Endothelial cell of umbilical vein (primary cell): ENCODE measurements around the gene DNAH6.

ENCODE experiments used
- EZH2 ChIP-seq: IDR thresholded peaks from 2 replicates; pipeline ENCODE4 v1.6.1; 2012; ENCODE audit warnings: borderline replicate concordance, low read depth, mild to moderate bottlenecking, moderate library complexity, low read length, inconsistent platforms; ENCODE audit not compliant: severe bottlenecking
- JUN ChIP-seq: IDR thresholded peaks from 2 replicates; pipeline ENCODE4 v1.6.1; 2011; ENCODE audit warnings: borderline replicate concordance, low read depth; ENCODE audit not compliant: insufficient read length, insufficient read depth
- MYC ChIP-seq: IDR thresholded peaks from one replicate; pipeline ENCODE4 v1.6.1; 2011; ENCODE audit warnings: mild to moderate bottlenecking, low read depth, low read length
- POLR2A ChIP-seq: IDR thresholded peaks from 2 replicates; pipeline ENCODE4 v1.6.1; 2012; ENCODE audit warnings: low read depth, mild to moderate bottlenecking, control low read depth, low read length
- POLR2AphosphoS5 ChIP-seq: IDR thresholded peaks from 2 replicates; pipeline ENCODE4 v1.6.1; 2012; ENCODE audit warnings: low read depth, mild to moderate bottlenecking, control low read depth, low read length, moderate library complexity; ENCODE audit not compliant: insufficient read depth
- TF ChIP-seq, protein P1 (sequence below), 2 donors: IDR thresholded peaks; 1 replicate in 1 of 2; 2 replicates in 1 of 2; pipeline ENCODE4 v1.5.1; 2011; ENCODE audit warnings: low read length in 2 of 2, mild to moderate bottlenecking in 2 of 2, moderate library complexity in 2 of 2, control low read depth in 1 of 2, inconsistent platforms in 1 of 2, low read depth in 1 of 2; ENCODE audit not compliant: insufficient read depth in 1 of 2; ENCODE audit errors: extremely low read depth in 1 of 2
- TF ChIP-seq, protein P2 (sequence below): IDR thresholded peaks from 2 replicates; pipeline ENCODE4 v1.6.1; 2011; ENCODE audit not compliant: insufficient read depth, insufficient read length

DNA sequence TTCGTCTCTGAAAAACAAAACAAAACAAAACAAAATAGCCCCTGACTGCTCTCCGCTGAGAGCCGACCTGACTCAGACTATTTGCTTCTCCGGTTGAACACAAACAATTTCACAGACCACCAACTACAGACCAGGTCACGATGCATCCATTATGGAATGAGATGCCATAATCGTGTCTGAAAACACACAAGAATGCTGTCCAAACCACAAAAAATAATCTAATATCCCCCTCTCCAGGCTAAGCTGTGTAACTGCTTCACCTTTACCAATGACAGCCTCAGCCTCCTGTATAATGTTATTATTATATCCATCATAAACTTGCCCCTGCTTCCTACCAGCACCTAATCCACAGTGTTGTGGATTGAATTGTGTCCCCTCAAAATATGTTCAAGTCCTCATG, 114.7 kb downstream of the DNAH6 start:
- TF ChIP-seq, protein P1, sequence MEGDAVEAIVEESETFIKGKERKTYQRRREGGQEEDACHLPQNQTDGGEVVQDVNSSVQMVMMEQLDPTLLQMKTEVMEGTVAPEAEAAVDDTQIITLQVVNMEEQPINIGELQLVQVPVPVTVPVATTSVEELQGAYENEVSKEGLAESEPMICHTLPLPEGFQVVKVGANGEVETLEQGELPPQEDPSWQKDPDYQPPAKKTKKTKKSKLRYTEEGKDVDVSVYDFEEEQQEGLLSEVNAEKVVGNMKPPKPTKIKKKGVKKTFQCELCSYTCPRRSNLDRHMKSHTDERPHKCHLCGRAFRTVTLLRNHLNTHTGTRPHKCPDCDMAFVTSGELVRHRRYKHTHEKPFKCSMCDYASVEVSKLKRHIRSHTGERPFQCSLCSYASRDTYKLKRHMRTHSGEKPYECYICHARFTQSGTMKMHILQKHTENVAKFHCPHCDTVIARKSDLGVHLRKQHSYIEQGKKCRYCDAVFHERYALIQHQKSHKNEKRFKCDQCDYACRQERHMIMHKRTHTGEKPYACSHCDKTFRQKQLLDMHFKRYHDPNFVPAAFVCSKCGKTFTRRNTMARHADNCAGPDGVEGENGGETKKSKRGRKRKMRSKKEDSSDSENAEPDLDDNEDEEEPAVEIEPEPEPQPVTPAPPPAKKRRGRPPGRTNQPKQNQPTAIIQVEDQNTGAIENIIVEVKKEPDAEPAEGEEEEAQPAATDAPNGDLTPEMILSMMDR (IDR thresholded peaks at IDR 0.05; ENCODE audit: extremely low read depth in 1 of 2, insufficient read depth in 1 of 2, low read depth in 1 of 2, low read length in 2 of 2) = peak; percentile 39 to 49
- TF ChIP-seq POLR2AphosphoS5 (no peak), JUN (no peak), EZH2 (no peak), POLR2A (no peak), MYC (no peak)
- TF ChIP-seq, protein P2, sequence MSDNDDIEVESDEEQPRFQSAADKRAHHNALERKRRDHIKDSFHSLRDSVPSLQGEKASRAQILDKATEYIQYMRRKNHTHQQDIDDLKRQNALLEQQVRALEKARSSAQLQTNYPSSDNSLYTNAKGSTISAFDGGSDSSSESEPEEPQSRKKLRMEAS = no peak
